Small intestine (tissue), 7 donors: ENCODE data around the gene FXYD3. TPM values are rescaled to one million over a fixed set of nuclear protein-coding genes. Genes with fewer than 3 reads are reported as not detected.
A peak's percentile ranks its signal among the peaks of the same experiment; 100 is the strongest.

Source experiments
- DNase-seq, 2 donors: peaks; one replicate each; pipeline versions ENCODE4 v3.0.0 to v3.0.0-alpha.2; 2013
- FAIRE-seq: peaks from 2 replicates; lab custom pipeline; 2012; peaks lifted over from hg19 to GRCh38; lab: Jason Lieb, UNC
- H3K27ac ChIP-seq, 3 donors: one replicate each; pipeline ENCODE4 v1.5.1; 2013; ENCODE audit warnings: low read length in 2 of 3, mild to moderate bottlenecking in 2 of 3, control low read depth in 1 of 3, inconsistent platforms in 1 of 3, low read depth in 1 of 3, moderate library complexity in 1 of 3
- H3K27me3 ChIP-seq, 3 donors: one replicate each; pipeline ENCODE4 v1.6.1; 2013; ENCODE audit warnings: low read length in 3 of 3, inconsistent platforms in 1 of 3; ENCODE audit not compliant: control insufficient read depth in 3 of 3, insufficient read depth in 3 of 3
- H3K36me3 ChIP-seq, 3 donors: one replicate each; pipeline ENCODE4 v1.6.1; 2013; ENCODE audit warnings: low read length in 3 of 3, inconsistent platforms in 1 of 3, low read depth in 1 of 3, mild to moderate bottlenecking in 1 of 3, moderate library complexity in 1 of 3; ENCODE audit not compliant: control insufficient read depth in 3 of 3, insufficient read depth in 2 of 3
- H3K4me1 ChIP-seq, 3 donors: one replicate each; pipeline ENCODE4 v1.6.1; 2013; ENCODE audit warnings: low read length in 2 of 3, inconsistent platforms in 1 of 3, low read depth in 1 of 3, mild to moderate bottlenecking in 1 of 3, moderate library complexity in 1 of 3; ENCODE audit not compliant: control insufficient read depth in 3 of 3, insufficient read depth in 2 of 3
- H3K4me3 ChIP-seq, 3 donors: one replicate each; pipeline ENCODE4 v1.5.1; 2013; ENCODE audit warnings: low read length in 3 of 3, control low read depth in 1 of 3, inconsistent platforms in 1 of 3, low read depth in 1 of 3, mild to moderate bottlenecking in 1 of 3, moderate library complexity in 1 of 3
- H3K9me3 ChIP-seq, 2 donors: one replicate each; pipeline ENCODE4 v1.6.1; 2013; ENCODE audit warnings: low read depth in 1 of 2, low read length in 1 of 2; ENCODE audit not compliant: control insufficient read depth in 2 of 2, insufficient read depth in 1 of 2
- WGBS, 3 donors: extraction: QIAGEN DNeasy Blood & Tissue Kit; methylation state at CpG; one replicate each; pipeline ENCODE4 v1.1.7; 2013; 5-methylcytosine and 5-hydroxymethylcytosine counted together
- polyA plus RNA-seq, 4 donors: library from polyadenylated mRNA; stranded (reverse) in 3 of 4; unstranded in 1 of 4; fragments of 200-250 nt in 3 of 4; fragments of 120-200 nt in 1 of 4; gene quantifications; one replicate each; pipeline versions ENCODE4 v1.2.1 to v1.2.3, GENCODE V29; 2013
- donor health status: healthy with polysubstance abuse.
- donor health status: control.
- donor health status: control.
- donor health status: Bipolar disorder and iron deficiency.
- donor health status: healthy.

The FXYD3 gene
- polyA plus RNA-seq, 4 donors: 72.7 to 803 (median 118) TPM

DNA sequence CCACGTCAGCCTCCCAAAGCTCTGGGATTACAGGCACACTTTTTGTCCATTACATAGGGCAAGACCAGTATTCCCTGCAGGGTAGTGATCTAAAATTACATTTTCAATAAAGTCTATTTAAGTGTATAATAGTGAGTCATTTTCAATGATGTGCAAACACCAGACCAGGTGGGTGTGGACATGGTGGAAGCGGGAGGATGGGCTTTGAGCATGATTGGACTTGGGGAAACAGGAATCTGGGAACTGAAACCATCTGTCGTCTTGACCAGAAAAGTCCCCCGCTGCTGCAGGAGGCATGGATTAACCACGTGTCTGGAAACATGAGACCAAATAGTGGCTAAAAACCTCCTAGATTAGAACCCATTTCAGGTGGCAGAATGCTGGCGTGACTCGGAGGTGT lies 4.9 kb downstream of the FXYD3 start:
- H3K27ac ChIP-seq: peak overlapping the region in 2 of 3 donors; percentile 59 to 60
- H3K27me3 ChIP-seq: no peaks in the 10 kb centered on the region
- peak overlapping the region in 1 of 3 donors; percentile 1 for H3K4me3 ChIP-seq
- H3K4me1 ChIP-seq: peaks cover 0 to 42% (median 6%) of the 10 kb centered on the region in 3 donors
- no peaks in the 10 kb centered on the region for H3K9me3 ChIP-seq
- FAIRE-seq (no peak), DNase-seq (peak in 1 of 2 donors; percentile 38)
- WGBS, 3 donors: 57 to 79% (median 69%) methylated on average over 7 of the region's 7 CpGs
- H3K36me3 ChIP-seq: peaks cover 0 to 54% (median 0%) of the 10 kb centered on the region in 3 donors

DNA sequence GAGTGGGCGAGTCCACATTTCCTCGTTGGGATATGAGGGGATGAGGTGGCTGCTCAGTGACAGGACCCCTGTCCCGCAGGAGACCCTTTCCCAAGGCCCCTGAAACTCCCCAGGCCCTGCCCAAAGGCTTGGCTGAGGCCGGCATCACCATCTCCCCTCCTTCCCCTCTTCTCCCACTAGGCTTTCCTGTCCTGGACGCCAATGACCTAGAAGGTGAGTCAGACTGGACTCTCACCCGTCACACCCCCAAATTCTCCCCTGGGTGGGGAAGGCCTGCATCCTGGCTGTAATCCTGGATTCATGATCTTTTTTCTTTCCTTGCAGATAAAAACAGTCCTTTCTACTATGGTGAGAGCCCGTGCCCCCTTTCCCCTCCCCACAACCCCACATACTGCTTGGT lies 5.3 kb downstream of the FXYD3 start:
- H3K9me3 ChIP-seq: no peaks in the 10 kb centered on the region
- FAIRE-seq (no peak), DNase-seq (peak in 1 of 2 donors; percentile 67)
- 56 to 77% (median 61%) methylated on average over 6 to 7 of the region's 7 CpGs for WGBS, 3 donors
- peaks cover 0 to 42% (median 6%) of the 10 kb centered on the region in 3 donors for H3K4me1 ChIP-seq
- H3K4me3 ChIP-seq: peak overlapping the region in 1 of 3 donors; percentile 1
- H3K27me3 ChIP-seq: no peaks in the 10 kb centered on the region
- H3K27ac ChIP-seq: peak overlapping the region in 2 of 3 donors; percentile 59 to 60
- H3K36me3 ChIP-seq: peaks cover 0 to 54% (median 0%) of the 10 kb centered on the region in 3 donors

DNA sequence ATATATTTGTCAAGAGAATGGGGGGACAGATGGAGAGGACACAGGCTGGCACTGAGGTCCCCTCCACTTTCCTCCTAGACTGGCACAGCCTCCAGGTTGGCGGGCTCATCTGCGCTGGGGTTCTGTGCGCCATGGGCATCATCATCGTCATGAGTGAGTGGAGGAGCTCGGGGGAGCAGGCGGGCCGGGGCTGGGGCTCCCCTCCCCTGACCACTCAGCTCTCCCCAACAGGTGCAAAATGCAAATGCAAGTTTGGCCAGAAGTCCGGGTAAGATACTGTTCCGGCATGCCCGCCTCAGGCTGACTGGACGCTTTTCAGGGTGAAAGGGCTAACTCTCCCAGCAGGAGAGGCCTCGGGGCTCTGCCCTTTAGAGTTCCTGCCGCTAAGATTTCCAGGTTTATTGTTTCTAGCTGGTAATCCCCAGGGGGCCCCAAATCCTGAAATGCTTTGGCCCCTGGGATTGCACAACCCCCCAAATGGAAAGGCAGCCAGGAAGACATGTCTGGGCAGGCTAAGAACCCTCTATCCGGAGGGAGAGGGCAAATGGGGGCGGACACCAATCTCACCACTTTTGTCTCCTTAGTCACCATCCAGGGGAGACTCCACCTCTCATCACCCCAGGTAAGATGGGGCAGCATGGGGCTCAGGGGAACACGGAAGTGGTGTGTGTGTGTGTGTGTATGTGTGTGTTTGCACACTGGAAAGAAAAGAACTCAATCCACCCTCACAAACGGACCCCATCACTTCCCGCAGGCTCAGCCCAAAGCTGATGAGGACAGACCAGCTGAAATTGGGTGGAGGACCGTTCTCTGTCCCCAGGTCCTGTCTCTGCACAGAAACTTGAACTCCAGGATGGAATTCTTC lies 7.3 kb downstream of the FXYD3 start:
- WGBS, 3 donors: 82 to 90% (median 85%) methylated on average over 17 to 19 of the region's 19 CpGs
- FAIRE-seq (no peak), DNase-seq (no peak)
- Histone ChIP-seq H3K4me3 (no peak overlapping the region), H3K27ac (peak overlapping the region in 1 of 3 donors; percentile 66), H3K9me3 (no peaks in the 10 kb centered on the region), H3K36me3 (peaks cover 0 to 50% (median 0%) of the 10 kb centered on the region in 3 donors), H3K4me1 (peaks cover 0 to 39% (median 6%) of the 10 kb centered on the region in 3 donors), H3K27me3 (no peaks in the 10 kb centered on the region)

DNA sequence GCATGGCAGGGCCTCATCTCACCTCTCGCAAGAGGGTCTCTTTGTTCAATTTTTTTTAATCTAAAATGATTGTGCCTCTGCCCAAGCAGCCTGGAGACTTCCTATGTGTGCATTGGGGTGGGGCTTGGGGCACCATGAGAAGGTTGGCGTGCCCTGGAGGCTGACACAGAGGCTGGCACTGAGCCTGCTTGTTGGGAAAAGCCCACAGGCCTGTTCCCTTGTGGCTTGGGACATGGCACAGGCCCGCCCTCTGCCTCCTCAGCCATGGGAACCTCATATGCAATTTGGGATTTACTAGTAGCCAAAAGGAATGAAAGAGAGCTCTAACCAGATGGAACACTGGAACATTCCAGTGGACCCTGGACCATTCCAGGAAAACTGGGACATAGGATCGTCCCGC lies 8.0 kb downstream of the FXYD3 start:
- FAIRE-seq (no peak), DNase-seq (no peak)
- H3K27ac ChIP-seq: peak overlapping the region in 1 of 3 donors; percentile 66
- peaks cover 0 to 47% (median 0%) of the 10 kb centered on the region in 3 donors for H3K36me3 ChIP-seq
- H3K27me3 ChIP-seq: no peaks in the 10 kb centered on the region
- H3K4me1 ChIP-seq: peaks cover 0 to 40% (median 6%) of the 10 kb centered on the region in 3 donors
- 72 to 84% (median 73%) methylated on average over 5 of the region's 5 CpGs for WGBS, 3 donors
- no peaks in the 10 kb centered on the region for H3K9me3 ChIP-seq
- H3K4me3 ChIP-seq: no peak overlapping the region

DNA sequence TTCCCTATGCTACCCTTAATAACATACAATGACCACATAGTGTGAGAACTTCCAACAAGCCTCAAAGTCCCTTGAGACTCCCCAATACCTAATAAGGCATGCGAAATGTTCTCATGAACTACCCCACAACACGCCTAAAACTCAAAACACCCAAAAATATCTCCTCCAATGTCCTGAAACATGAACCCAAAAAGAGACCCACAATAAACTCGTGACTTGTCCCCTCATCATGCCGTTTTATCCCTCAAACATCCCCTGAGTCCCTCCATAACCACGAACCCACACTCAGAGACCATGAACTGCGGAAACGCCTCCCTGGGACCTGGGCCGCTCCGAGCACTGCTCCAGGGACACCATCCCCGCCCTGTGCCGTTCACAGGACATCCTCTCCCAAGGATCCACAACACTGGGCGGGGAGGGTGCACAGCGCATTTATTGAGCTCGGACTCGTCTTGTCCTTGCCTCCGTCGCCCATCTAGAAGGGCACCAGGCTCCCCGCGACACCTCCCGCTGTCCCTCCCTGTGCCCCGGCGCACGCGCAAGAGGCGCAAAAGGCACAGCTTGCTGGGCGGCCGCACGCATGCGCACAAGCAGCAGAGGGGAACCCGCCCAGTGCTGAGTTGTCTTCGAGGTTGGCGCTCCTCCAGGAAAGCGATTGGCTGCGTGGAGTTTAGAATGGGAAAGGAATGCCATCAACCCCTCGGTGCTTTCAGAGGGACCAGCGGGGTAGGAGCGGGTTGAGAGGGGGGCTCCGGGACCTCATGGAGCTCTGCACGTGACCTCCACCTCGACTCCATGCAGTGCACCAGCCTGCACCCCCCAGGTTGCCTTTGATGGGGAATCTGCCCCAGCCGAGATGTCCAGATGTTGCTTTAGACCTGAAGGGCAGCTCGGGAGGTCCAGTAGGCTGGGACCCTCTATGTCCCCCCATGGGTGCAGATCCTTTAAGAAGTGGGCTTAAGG lies 8.8 kb downstream of the FXYD3 start:
- peak; percentile 95 to 96 for DNase-seq
- no peak for FAIRE-seq
- H3K4me1 ChIP-seq: peaks cover 0 to 48% (median 6%) of the 10 kb centered on the region in 3 donors
- H3K27ac ChIP-seq: peak overlapping the region; percentile 37 to 87 (median 65)
- H3K4me3 ChIP-seq: peak overlapping the region in 2 of 3 donors; percentile 51 to 53
- WGBS, 3 donors: 9 to 11% (median 10%) methylated on average over 42 of the region's 42 CpGs
- no peaks in the 10 kb centered on the region for H3K9me3 ChIP-seq
- no peaks in the 10 kb centered on the region for H3K27me3 ChIP-seq
- peaks cover 0 to 39% (median 0%) of the 10 kb centered on the region in 3 donors for H3K36me3 ChIP-seq

DNA sequence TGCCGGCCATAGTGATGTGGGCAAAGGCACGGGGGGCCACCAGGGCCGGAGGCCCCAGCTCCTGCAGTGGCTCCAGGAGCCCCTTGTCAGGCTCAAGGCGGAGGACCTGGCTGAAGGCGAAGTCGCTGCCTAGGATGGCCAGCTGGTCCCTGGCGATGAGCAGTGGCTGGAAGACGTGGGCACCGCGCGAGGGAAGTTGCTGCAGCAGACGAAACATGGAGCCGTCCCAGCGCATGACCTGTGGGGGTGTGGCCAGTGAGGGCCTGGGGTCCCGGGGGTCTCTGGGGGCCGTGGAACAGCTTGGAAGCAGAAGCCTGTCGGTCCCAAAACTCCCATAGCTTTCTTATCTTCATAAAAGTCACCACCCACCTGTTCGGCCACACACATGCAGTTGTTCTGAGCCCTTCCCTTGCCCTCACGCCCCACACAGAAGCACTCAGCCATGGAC lies 9.7 kb downstream of the FXYD3 start:
- H3K36me3 ChIP-seq: peaks cover 0 to 30% (median 0%) of the 10 kb centered on the region in 3 donors
- WGBS, 3 donors: 70 to 84% (median 83%) methylated on average over 17 to 19 of the region's 19 CpGs
- no peak overlapping the region for H3K4me3 ChIP-seq
- H3K27ac ChIP-seq: peak overlapping the region in 1 of 3 donors; percentile 6
- H3K27me3 ChIP-seq: no peaks in the 10 kb centered on the region
- DNase-seq (no peak), FAIRE-seq (no peak)
- H3K9me3 ChIP-seq: no peaks in the 10 kb centered on the region
- H3K4me1 ChIP-seq: peaks cover 0 to 56% (median 6%) of the 10 kb centered on the region in 3 donors

DNA sequence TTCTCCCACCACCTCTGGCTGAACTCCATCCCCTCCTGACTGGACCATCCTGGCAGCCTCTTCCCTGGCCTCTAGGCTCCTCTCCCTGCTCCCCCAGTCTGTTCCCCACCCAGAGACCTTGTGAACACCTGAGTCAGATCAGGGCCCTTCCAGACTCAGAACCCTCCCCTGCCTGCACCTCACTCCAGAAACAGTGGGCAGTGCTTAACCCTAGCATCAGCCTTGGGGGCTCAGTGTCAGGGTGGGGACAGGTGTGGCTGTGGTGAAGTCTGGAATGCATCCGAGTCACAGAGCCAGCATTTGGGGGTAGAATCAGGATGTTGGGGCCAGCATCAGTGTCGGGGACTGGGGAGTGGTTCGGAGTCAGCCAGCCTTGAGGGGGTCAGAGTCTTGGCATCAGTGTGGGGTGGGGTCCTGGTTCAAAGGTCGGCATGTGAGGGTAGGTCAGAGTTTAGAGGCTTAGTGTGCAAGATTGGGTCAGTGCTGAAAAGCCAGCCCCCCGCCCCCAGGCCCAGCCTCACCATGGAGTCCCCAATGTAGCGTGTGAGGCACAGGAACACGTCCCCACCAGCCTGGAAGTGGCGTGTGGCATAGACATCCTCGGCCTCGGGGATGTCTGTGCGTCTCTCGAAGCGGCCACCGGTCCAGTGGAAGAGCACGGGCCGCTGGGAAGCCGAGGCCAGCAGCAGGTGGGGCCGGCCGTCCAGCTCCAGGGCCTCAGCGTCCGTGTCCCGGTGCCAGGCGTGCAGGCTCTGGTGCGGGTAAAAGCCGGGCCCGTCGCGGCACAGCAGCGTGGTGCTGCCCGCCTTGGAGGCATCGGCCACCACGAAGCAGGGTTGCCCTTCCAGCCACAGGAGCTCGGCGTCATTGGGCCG lies 10.4 kb downstream of the FXYD3 start:
- peaks cover 0 to 58% (median 6%) of the 10 kb centered on the region in 3 donors for H3K4me1 ChIP-seq
- FAIRE-seq: no peak
- DNase-seq: no peak
- no peaks in the 10 kb centered on the region for H3K27me3 ChIP-seq
- no peak overlapping the region for H3K27ac ChIP-seq
- H3K4me3 ChIP-seq: no peak overlapping the region
- 84 to 87% (median 85%) methylated on average over 27 to 35 of the region's 35 CpGs for WGBS, 3 donors
- peaks cover 0 to 23% (median 0%) of the 10 kb centered on the region in 3 donors for H3K36me3 ChIP-seq
- no peaks in the 10 kb centered on the region for H3K9me3 ChIP-seq
